Medulla oblongata (tissue), 1 donor: ENCODE measurements around the gene TYROBP.

Source experiments
- DNase-seq: peaks from one replicate; pipeline ENCODE4 v3.0.0-alpha.2; 2015; ENCODE audit errors: extremely low spot score

The TYROBP gene

GRCh38 chr19:35871611-35872010, 36.5 kb downstream of the TYROBP start:
- no peak for DNase-seq

- no peak for DNase-seq
Measured at GRCh38 chr19:35870798-35871197, 37.3 kb downstream of the TYROBP start.

- DNase-seq, result peak; percentile 23
Measured at GRCh38 chr19:35870124-35870736, 37.9 kb downstream of the TYROBP start.

- DNase-seq, result peak; percentile 79
Measured at GRCh38 chr19:35869327-35870123, 38.6 kb downstream of the TYROBP start.

GRCh38 chr19:35868823-35869326, 39.2 kb downstream of the TYROBP start:
- DNase-seq, result no peak

GRCh38 chr19:35868172-35868822, 39.8 kb downstream of the TYROBP start, which contains the start of gene APLP1:
APLP1 (plus strand) TSS chr19:35868574; CDS start chr19:35868637, 63 bp downstream.
- peak; percentile 87 for DNase-seq

GRCh38 chr19:35863018-35863417, 45.1 kb downstream of the TYROBP start:
- no peak for DNase-seq

GRCh38 chr19:35862528-35862927, 45.6 kb downstream of the TYROBP start:
- DNase-seq, result no peak

- DNase-seq, result no peak
Measured at GRCh38 chr19:35861640-35862160, 46.4 kb downstream of the TYROBP start.

GRCh38 chr19:35860818-35861639, 47.1 kb downstream of the TYROBP start:
- no peak for DNase-seq

- no peak for DNase-seq
Measured at GRCh38 chr19:35860436-35860817, 47.7 kb downstream of the TYROBP start.

GRCh38 chr19:35859414-35859813, 48.7 kb downstream of the TYROBP start:
- DNase-seq, result no peak

GRCh38 chr19:35858311-35858710, 49.8 kb downstream of the TYROBP start:
- no peak for DNase-seq

- DNase-seq, result no peak
Measured at GRCh38 chr19:35856546-35857149, 51.4 kb downstream of the TYROBP start, which contains the start of gene KIRREL2. KIRREL2 (plus strand) TSS chr19:35856911; CDS start chr19:35857120, 209 bp downstream.
